Coronary artery (tissue), 2 donors: Measurements from ENCODE around the gene TICRR.
"Not testable (repeated sequence)": the region's sequence is repeated elsewhere in the genome, so short reads cannot be mapped to it uniquely, and the experiment has no call there.

ENCODE experiments used
- DNase-seq: peaks from one replicate; pipeline ENCODE4 v3.0.0-alpha.2; 2017; ENCODE audit warnings: low spot score
- H3K27ac ChIP-seq, 2 donors: fragments of 200-600 bp; sonication (generic); one replicate each; pipeline ENCODE4 v1.5.1; 2016 to 2019
- H3K4me3 ChIP-seq: fragments of 200-600 bp; sonication (generic); 2 replicates; pipeline ENCODE4 v1.5.1; 2016; ENCODE audit warnings: mild to moderate bottlenecking, moderate library complexity
- TF ChIP-seq, protein P1 (sequence below): fragments of 200-600 bp; sonication (generic); IDR thresholded peaks from one replicate; pipeline ENCODE4 v1.5.1; 2019; ENCODE audit warnings: antibody characterized with exemption

Gene TICRR

DNA sequence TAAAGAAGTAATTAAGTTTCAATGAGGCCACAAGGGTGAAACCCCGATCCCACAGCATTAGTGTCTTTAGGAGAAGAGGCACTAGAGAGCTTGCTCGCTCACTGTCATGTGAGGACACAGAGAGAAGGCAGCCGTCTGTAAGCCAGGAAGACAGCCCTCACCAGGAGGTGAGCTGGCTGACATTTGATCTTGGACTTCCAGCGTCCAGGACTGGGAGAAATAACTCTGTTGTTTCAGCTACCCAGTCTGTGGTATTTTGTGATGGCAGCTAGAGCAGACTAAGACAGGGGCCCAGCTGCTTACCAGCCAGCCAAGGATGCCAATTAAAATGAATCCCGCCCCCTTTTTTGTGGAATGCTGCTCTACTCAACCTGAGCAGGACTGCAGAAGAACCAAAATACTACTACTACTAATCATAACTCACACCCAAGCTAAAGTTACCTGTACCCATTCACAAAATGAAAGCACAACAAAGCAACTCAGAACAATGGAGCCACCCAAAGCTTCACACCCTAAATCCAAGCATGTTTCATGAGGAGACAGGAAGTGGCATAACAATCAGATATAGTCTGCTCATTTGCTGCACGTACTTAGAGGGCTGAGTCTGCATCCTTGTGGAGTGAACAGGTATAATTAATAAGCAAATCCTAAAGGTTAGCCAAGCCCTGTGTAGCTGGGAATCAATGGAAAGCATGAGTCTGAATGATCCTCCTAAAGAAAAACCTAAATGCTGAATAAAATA is 43.3 kb upstream of the TICRR start:
- Histone ChIP-seq H3K27ac (no peak overlapping the region), H3K4me3 (no peak overlapping the region)
- TF ChIP-seq, protein P1, sequence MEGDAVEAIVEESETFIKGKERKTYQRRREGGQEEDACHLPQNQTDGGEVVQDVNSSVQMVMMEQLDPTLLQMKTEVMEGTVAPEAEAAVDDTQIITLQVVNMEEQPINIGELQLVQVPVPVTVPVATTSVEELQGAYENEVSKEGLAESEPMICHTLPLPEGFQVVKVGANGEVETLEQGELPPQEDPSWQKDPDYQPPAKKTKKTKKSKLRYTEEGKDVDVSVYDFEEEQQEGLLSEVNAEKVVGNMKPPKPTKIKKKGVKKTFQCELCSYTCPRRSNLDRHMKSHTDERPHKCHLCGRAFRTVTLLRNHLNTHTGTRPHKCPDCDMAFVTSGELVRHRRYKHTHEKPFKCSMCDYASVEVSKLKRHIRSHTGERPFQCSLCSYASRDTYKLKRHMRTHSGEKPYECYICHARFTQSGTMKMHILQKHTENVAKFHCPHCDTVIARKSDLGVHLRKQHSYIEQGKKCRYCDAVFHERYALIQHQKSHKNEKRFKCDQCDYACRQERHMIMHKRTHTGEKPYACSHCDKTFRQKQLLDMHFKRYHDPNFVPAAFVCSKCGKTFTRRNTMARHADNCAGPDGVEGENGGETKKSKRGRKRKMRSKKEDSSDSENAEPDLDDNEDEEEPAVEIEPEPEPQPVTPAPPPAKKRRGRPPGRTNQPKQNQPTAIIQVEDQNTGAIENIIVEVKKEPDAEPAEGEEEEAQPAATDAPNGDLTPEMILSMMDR, result no peak
- no peak for DNase-seq

DNA sequence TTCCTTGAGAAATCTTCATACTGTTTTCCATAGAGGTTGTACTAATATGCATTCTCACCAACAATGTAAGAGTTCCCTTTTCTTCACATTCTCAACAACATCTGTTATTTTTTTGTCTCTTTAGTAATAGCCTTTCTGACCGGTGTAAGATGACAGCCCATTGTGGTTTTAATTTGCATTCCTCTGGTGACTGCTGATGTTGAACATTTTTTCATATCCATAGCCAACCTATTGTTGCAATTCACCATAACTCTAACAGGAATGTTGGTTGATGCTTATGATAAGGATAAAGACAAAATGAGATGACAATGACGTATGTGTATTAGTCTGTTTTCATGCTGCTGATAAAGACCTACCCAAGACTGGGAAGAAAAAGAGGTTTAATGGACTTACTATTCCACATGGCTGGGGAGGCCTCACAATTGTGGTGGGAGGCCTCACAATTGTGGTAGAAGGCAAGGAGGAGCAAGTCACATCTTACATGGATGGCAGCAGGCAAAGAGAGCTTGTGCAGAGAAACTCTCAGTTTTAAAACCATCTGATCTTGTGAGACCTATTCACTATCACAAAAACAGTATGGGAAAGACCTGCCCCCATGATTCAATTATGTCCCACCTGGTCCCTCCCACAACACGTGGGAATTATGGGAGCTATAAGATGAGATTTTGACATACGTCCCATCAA is 41.3 kb upstream of the TICRR start:
- no peak overlapping the region for H3K27ac ChIP-seq
- no peak for DNase-seq
- TF ChIP-seq, protein P1, result no peak
- H3K4me3 ChIP-seq, result no peak overlapping the region

DNA sequence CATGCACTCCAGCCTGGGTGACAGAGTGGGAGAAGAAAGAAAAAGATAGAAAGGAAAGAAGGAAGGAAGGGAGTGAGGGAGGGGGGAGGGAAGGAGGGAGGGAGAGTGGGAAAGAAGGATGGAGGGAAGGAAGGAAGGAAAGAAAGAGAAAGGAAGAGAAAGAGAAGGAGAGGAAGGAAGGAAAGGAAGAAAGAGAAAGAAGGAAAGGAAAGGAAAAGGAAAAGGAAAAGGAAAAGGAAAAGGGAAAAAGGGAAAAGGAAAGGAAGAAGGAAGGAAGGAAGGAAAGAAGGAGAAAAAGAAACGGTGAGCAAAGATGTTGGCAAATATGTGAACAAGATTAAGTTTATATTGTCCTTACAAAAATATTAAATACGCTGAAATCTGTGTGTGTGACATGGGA is 36.2 kb upstream of the TICRR start:
- Histone ChIP-seq H3K27ac (no peak overlapping the region), H3K4me3 (no peak overlapping the region)
- TF ChIP-seq, protein P1, result no peak
- DNase-seq, result no peak

DNA sequence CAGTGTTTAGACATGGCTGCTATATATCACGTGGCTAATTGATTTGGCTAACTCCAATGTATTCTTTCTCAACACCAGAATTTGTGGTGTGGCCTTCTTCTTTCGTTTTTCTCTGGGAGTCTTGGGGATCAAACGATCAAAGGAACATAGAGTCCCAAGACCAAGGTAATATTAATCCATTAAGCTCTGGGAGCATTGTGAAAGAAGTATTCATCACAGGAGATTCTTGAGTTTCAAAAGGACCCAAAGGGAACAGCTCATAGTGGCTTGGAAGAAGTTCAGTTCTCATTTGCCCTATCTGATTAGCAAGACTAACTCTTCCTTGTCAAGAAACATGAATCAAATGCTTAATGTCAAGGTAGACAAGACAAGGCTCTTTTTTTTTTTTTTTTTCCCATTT is 32.9 kb upstream of the TICRR start:
- Histone ChIP-seq H3K4me3 (no peak overlapping the region), H3K27ac (no peak overlapping the region)
- DNase-seq, result no peak
- TF ChIP-seq, protein P1, result no peak

DNA sequence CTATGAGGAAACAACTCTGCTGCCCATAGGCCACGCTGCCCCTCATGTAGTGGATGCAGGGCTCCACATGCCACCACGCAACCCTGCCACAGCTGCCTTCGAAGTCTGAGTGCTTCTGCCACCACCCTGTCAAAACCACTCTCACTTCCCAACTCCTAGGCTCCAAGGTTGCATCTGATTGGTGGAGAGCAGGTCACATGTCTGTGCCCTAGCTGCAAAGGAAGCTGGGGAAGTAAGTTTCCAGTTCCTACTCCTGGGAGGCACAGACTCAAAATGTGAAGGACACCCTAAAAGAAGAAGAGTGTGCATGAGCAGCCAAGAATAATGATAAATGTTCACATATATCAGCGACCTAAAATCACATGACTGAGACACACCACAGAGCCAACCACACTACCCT is 31.9 kb upstream of the TICRR start:
- TF ChIP-seq, protein P1, result no peak
- DNase-seq, result no peak
- Histone ChIP-seq H3K4me3 (no peak overlapping the region), H3K27ac (no peak overlapping the region)

DNA sequence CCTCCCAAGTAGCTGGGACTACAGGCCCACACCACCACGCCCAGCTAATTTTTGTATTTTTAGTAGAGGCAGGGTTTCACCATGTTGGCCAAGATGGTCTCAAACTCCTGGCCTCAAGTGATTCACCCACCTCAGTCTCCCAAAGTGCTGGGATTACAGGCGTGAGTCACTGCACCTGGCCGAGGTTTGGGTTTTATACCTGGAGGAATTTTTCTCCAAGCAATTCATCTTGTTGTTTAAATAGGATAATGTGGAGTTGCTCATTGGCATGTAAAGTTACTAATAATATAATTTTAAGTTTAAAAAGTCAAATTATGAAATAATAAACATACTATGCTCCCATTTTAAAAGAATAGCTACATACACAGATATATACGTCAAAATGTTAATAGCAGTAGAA is 26.1 kb upstream of the TICRR start:
- H3K4me3 ChIP-seq, DNase-seq, H3K27ac ChIP-seq: not testable (repeated sequence)

DNA sequence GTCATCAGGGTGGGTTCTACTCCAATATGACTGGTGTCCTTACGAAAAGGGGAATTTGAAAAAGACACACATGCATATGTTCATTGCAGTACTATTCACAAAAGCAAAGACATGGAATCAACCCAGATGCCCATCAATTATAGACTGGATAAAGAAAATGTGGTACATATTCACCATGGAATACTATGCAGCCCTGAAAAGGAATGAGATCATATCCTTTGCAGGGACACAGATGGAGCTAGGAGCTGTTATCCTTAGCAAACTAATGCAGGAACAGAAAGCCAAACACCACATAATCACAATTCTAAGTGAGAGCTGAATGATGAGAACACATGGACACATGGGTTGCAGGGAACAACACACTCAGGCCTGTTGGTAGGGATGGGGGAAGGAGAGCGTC is 24.8 kb upstream of the TICRR start:
- TF ChIP-seq, protein P1, result no peak
- DNase-seq, result no peak
- Histone ChIP-seq H3K4me3 (no peak overlapping the region), H3K27ac (no peak overlapping the region)
